HCT116 (cell line): ENCODE results near the gene IMPA2. TPM values are rescaled to one million over a fixed set of nuclear protein-coding genes. Genes with fewer than 3 reads are reported as not detected.
A peak's percentile ranks its signal among the peaks of the same experiment; 100 is the strongest.

ENCODE experiments used
- ATAC-seq: fragments of 200-7000 bp; cut with Tn5 transposase; 2 replicates; pipeline ENCODE4 v1.9.1; 2020; ENCODE audit warnings: mild to moderate bottlenecking, moderate library complexity
- BruUV-seq: library from RNA; stranded (reverse); fragments of 400-500 nt; replicated peaks from 2 replicates; lab custom pipeline; 2021; lab: Mats Ljungman, UMichigan
- CTCF ChIA-PET: fragments of 300-600 bp; sonication (Branson Sonifier 250); formaldehyde crosslinking; loops from one replicate; lab custom pipeline; 2021; ENCODE audit warnings: antibody characterized with exemption; lab: Charles Lee
- POLR2A ChIA-PET: fragments of 300-600, 350-600 bp; sonication (Branson Sonifier 250); formaldehyde crosslinking; loops from one replicate; lab custom pipeline; 2021; ENCODE audit warnings: antibody characterized with exemption; lab: Charles Lee
- RAD21 ChIA-PET, 2 experiments: fragments of 300-600 bp; sonication (Branson Sonifier 250); formaldehyde crosslinking; loops; one replicate each; lab custom pipeline; 2023; ENCODE audit warnings: low total read pairs in 2 of 2; ENCODE audit not compliant: uncharacterized antibody in 2 of 2, unreplicated experiment in 2 of 2, low non-redundant PET in 1 of 2; lab: Charles Lee
- DNase-seq: peaks from one replicate; pipeline ENCODE4 v3.0.0-alpha.2; 2010; ENCODE audit warnings: low read depth, low spot score
- H2AFZ ChIP-seq: fragments of 200-600 bp; shearing (Covaris generic), sonication (generic); 2 replicates; pipeline ENCODE4 v1.6.1; 2017; ENCODE audit warnings: low read depth, mixed run types, mixed read lengths, antibody characterized with exemption, low read length; ENCODE audit not compliant: poor library complexity, severe bottlenecking
- H3K27ac ChIP-seq: 2 replicates; pipeline ENCODE4 v1.5.1; 2012; ENCODE audit warnings: low read depth, low read length
- H3K27me3 ChIP-seq: fragments of 200-600 bp; sonication (generic); 2 replicates; pipeline ENCODE4 v1.6.1; 2016; ENCODE audit warnings: mixed run types, low read length, mixed read lengths; ENCODE audit not compliant: insufficient read depth
- H3K36me3 ChIP-seq, 2 experiments: fragments of 200-500 bp in 1 of 2; fragments of 200-600 bp in 1 of 2; sonication (Bioruptor generic) in 1 of 2; sonication (generic) in 1 of 2; 2 replicates each; pipeline versions ENCODE4 v1.5.1 to v1.6.1; 2014 to 2016; ENCODE audit warnings: low read length in 2 of 2, inconsistent platforms in 1 of 2, mixed read lengths in 1 of 2, mixed run types in 1 of 2; ENCODE audit not compliant: insufficient read depth in 2 of 2, control insufficient read depth in 1 of 2
- H3K4me1 ChIP-seq, 2 experiments: fragments of 200-600 bp in 1 of 2; sonication (generic) in 1 of 2; 2 replicates each; pipeline versions ENCODE4 v1.5.1 to v1.6.1; 2012 to 2017; ENCODE audit warnings: low read length in 2 of 2, inconsistent platforms in 1 of 2, mild to moderate bottlenecking in 1 of 2, mixed read lengths in 1 of 2, mixed run types in 1 of 2, moderate library complexity in 1 of 2; ENCODE audit not compliant: insufficient read depth in 2 of 2, control insufficient read depth in 1 of 2
- H3K4me2 ChIP-seq: fragments of 200-600 bp; sonication (generic); 2 replicates; pipeline ENCODE4 v1.6.1; 2017; ENCODE audit warnings: mixed run types, low read length, mixed read lengths
- H3K4me3 ChIP-seq, 2 experiments: fragments of 200-600 bp in 1 of 2; sonication (generic) in 1 of 2; replicated peaks in 1 of 2; 2 replicates each; pipeline ENCODE4 v1.5.1; 2011 to 2016; ENCODE audit warnings: low read length in 2 of 2, control low read depth in 1 of 2, low read depth in 1 of 2, mild to moderate bottlenecking in 1 of 2, mixed read lengths in 1 of 2, mixed run types in 1 of 2
- H3K79me2 ChIP-seq: fragments of 200-600 bp; sonication (generic); 2 replicates; pipeline ENCODE4 v1.6.1; 2017; ENCODE audit warnings: mild to moderate bottlenecking, mixed run types, low read length, moderate library complexity, mixed read lengths; ENCODE audit not compliant: insufficient read depth
- H3K9ac ChIP-seq: fragments of 200-600 bp; sonication (generic); 2 replicates; pipeline ENCODE4 v1.6.1; 2016; ENCODE audit warnings: low read length, mixed read lengths
- H3K9me2 ChIP-seq: fragments of 200-600 bp; sonication (generic), shearing (Covaris generic); 2 replicates; pipeline ENCODE4 v1.6.1; 2017; ENCODE audit warnings: mixed run types, mild to moderate bottlenecking, moderate library complexity; ENCODE audit not compliant: insufficient read depth
- H3K9me3 ChIP-seq, 2 experiments: fragments of 200-500 bp in 1 of 2; fragments of 200-600 bp in 1 of 2; sonication (Bioruptor generic) in 1 of 2; sonication (generic) in 1 of 2; 2 replicates each; pipeline ENCODE4 v1.6.1; 2014 to 2017; ENCODE audit warnings: low read length in 2 of 2, mixed read lengths in 2 of 2, inconsistent platforms in 1 of 2, low read depth in 1 of 2, mild to moderate bottlenecking in 1 of 2, mixed run types in 1 of 2, moderate library complexity in 1 of 2; ENCODE audit not compliant: control insufficient read depth in 1 of 2, insufficient read depth in 1 of 2
- H4K20me1 ChIP-seq: fragments of 200-600 bp; sonication (generic), shearing (Covaris generic); 2 replicates; pipeline ENCODE4 v1.6.1; 2017; ENCODE audit warnings: mixed run types, mild to moderate bottlenecking, moderate library complexity; ENCODE audit not compliant: insufficient read depth
- ELF1 ChIP-seq: IDR thresholded peaks from 2 replicates; pipeline ENCODE4 v1.6.1; 2012; ENCODE audit warnings: low read depth, borderline replicate concordance
- FOSL1 ChIP-seq: IDR thresholded peaks from 2 replicates; pipeline ENCODE4 v1.6.1; 2012; ENCODE audit warnings: low read depth
- JUND ChIP-seq: IDR thresholded peaks from 2 replicates; pipeline ENCODE4 v1.6.1; 2012
- POLR2A ChIP-seq: IDR thresholded peaks from 2 replicates; pipeline ENCODE4 v1.7.0; 2011; ENCODE audit warnings: borderline replicate concordance; ENCODE audit not compliant: insufficient read depth, insufficient read length; ENCODE audit errors: extremely low read depth
- POLR2AphosphoS5 ChIP-seq: IDR thresholded peaks from 2 replicates; pipeline ENCODE4 v1.6.1; 2011; ENCODE audit warnings: mild to moderate bottlenecking, low read depth, low read length, moderate library complexity
- SP1 ChIP-seq: IDR thresholded peaks from 2 replicates; pipeline ENCODE4 v1.6.1; 2012; ENCODE audit warnings: low read depth
- intact Hi-C: fragments of 100-400 bp; cut with micrococcal nuclease; formaldehyde crosslinking; loops from 2 replicates; pipeline ENCODE4 v1.10.0; 2022
- total RNA-seq: library from RNA; stranded (reverse); gene quantifications from one replicate; pipeline ENCODE4 v1.2.1, GENCODE V29; 2021; ENCODE audit not compliant: unreplicated experiment
- TF ChIP-seq, protein P1 (sequence below): IDR thresholded peaks from 2 replicates; pipeline ENCODE4 v1.6.1; 2011; ENCODE audit warnings: mild to moderate bottlenecking, low read length, moderate library complexity; ENCODE audit not compliant: insufficient replicate concordance; ENCODE audit errors: extremely low read depth
- TF ChIP-seq, protein P2 (sequence below): IDR thresholded peaks from 2 replicates; pipeline ENCODE4 v1.6.1; 2012

Gene IMPA2
- total RNA-seq, 1 experiment from 2014 or later: 32.5 TPM

DNA sequence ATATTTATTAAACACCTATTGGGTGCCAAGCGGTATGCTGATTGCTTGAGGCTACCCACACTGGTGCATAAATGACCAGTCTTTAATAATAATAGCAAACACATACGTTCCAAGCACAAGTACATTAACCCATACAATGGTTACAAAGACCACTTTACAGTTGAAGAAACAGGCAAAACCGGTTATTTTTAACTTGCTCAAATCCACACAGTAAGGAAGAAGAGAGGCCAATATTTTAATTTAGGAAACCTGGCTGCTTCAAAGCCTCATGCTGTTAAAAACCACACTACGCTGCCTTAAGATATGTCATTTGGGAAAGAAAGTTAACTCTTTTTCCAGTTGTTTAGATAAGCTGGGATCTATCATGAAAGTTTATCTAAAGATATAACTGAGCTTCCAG, 2.4 kb upstream of the IMPA2 start:
- no peaks in the 10 kb centered on the region for H3K36me3 ChIP-seq
- POLR2A ChIA-PET: no interaction called here
- no peaks in the 10 kb centered on the region for H3K9me3 ChIP-seq
- 0 out of 2 replicates have a peak, but pooled peaks cover 3% of the 10 kb centered on the region for H3K79me2 ChIP-seq
- no peak for DNase-seq
- TF ChIP-seq POLR2AphosphoS5: no peak
- CTCF ChIA-PET: no interaction called here
- peaks cover 18 to 44% of the 10 kb centered on the region in 2 experiments for H3K4me1 ChIP-seq
- H2AFZ ChIP-seq: peak overlapping the region; percentile 29
- RAD21 ChIA-PET: no interaction called here
- no peak overlapping the region for H3K27ac ChIP-seq
- no peak overlapping the region for H3K4me3 ChIP-seq
- intact Hi-C loops: no loop called here
- no peaks in the 10 kb centered on the region for H3K9me2 ChIP-seq
- H3K4me2 ChIP-seq: no peak overlapping the region
- BruUV-seq: no TSS peak
- H4K20me1 ChIP-seq: no peaks in the 10 kb centered on the region
- H3K27me3 ChIP-seq: no peaks in the 10 kb centered on the region
- no peak for ATAC-seq
- H3K9ac ChIP-seq: no peak overlapping the region

DNA sequence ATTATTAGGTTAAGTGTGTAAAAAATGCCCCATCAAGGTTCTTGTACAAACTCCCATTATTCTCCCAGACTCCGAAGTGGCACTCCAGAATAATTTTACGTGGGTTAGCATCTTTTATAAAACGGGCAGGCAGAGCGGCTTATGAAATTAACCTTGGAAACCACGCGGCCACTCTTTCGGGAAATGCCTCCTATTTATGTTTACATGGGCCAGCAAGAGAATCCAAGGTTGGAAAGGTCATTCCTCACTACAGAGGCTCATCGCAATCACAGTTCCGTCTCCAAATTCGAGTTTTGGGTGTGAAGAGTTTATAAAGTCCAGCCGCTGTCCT, 1.2 kb upstream of the IMPA2 start:
- intact Hi-C loops: loop anchor here (2.0 kb wide), 2 partner anchors 33 to 129 kb away; partner anchors contain the start of gene CHMP1B
- no peaks in the 10 kb centered on the region for H3K27me3 ChIP-seq
- peak overlapping the region; percentile 91 for H3K27ac ChIP-seq
- H2AFZ ChIP-seq: peak overlapping the region; percentile 59
- DNase-seq (no peak), ATAC-seq (no peak)
- H3K36me3 ChIP-seq: no peaks in the 10 kb centered on the region
- peak overlapping the region; percentile 42 to 60 for H3K4me3 ChIP-seq
- BruUV-seq: no TSS peak
- ChIA-PET CTCF (interaction anchor here (0.9 to 4.0 kb wide), 4 partner anchors 14 to 59 kb away, joined by 3 to 33 read pairs (median 10); no protein-coding TSS in a partner anchor), POLR2A (interaction anchor here (1.4 to 2.7 kb wide), 3 partner anchors 15 to 71 kb away, joined by 4 to 6 read pairs (median 5); partner anchors contain the start of gene MPPE1), RAD21 (interaction anchor here in 1 of 2 experiments (0.7 kb wide), 1 partner anchor 61 kb away, joined by 5 read pairs; no protein-coding TSS in a partner anchor)
- peak overlapping the region; percentile 86 for H3K4me2 ChIP-seq
- no peaks in the 10 kb centered on the region for H3K9me3 ChIP-seq
- H3K9ac ChIP-seq: peak overlapping the region; percentile 80
- 0 out of 2 replicates have a peak, but pooled peaks cover 3% of the 10 kb centered on the region for H3K79me2 ChIP-seq
- no peaks in the 10 kb centered on the region for H3K9me2 ChIP-seq
- peaks cover 18 to 44% of the 10 kb centered on the region in 2 experiments for H3K4me1 ChIP-seq
- TF ChIP-seq, protein P1, sequence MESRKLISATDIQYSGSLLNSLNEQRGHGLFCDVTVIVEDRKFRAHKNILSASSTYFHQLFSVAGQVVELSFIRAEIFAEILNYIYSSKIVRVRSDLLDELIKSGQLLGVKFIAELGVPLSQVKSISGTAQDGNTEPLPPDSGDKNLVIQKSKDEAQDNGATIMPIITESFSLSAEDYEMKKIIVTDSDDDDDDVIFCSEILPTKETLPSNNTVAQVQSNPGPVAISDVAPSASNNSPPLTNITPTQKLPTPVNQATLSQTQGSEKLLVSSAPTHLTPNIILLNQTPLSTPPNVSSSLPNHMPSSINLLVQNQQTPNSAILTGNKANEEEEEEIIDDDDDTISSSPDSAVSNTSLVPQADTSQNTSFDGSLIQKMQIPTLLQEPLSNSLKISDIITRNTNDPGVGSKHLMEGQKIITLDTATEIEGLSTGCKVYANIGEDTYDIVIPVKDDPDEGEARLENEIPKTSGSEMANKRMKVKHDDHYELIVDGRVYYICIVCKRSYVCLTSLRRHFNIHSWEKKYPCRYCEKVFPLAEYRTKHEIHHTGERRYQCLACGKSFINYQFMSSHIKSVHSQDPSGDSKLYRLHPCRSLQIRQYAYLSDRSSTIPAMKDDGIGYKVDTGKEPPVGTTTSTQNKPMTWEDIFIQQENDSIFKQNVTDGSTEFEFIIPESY: no peak
- no peak for TF ChIP-seq FOSL1
- no peak for TF ChIP-seq POLR2A
- no peak for TF ChIP-seq SP1
- TF ChIP-seq JUND: no peak
- TF ChIP-seq ELF1: no peak
- TF ChIP-seq, protein P2, sequence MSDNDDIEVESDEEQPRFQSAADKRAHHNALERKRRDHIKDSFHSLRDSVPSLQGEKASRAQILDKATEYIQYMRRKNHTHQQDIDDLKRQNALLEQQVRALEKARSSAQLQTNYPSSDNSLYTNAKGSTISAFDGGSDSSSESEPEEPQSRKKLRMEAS: no peak
- no peaks in the 10 kb centered on the region for H4K20me1 ChIP-seq
